ACC112 (cell line): ENCODE results near the gene TMEM37.
"Not testable (repeated sequence)": the region's sequence is repeated elsewhere in the genome, so short reads cannot be mapped to it uniquely, and the experiment has no call there.

Source experiments
- H2AFZ ChIP-seq: fragments of 200-600 bp; sonication (generic); one replicate; pipeline ENCODE4 v1.6.0; 2017; ENCODE audit warnings: antibody characterized with exemption, low read length; ENCODE audit not compliant: unreplicated experiment
- H3K27ac ChIP-seq: fragments of 200-600 bp; sonication (generic); 2 replicates; pipeline ENCODE4 v1.5.1; 2014; ENCODE audit warnings: low read depth, mild to moderate bottlenecking, antibody characterized with exemption, low read length, moderate library complexity
- H3K27me3 ChIP-seq: fragments of 200-600 bp; sonication (generic); 2 replicates; pipeline ENCODE4 v1.6.1; 2014; ENCODE audit warnings: mild to moderate bottlenecking, antibody characterized with exemption, low read length, moderate library complexity, mixed read lengths; ENCODE audit not compliant: insufficient read depth
- H3K36me3 ChIP-seq: fragments of 200-600 bp; sonication (generic); 2 replicates; pipeline ENCODE4 v1.6.1; 2016; ENCODE audit warnings: mild to moderate bottlenecking, antibody characterized with exemption, low read length, moderate library complexity, mixed read lengths; ENCODE audit not compliant: insufficient read depth
- H3K4me1 ChIP-seq: fragments of 200-600 bp; sonication (generic); one replicate; pipeline ENCODE4 v1.6.1; 2016; ENCODE audit warnings: low read length, mixed read lengths; ENCODE audit not compliant: insufficient read depth, unreplicated experiment, control insufficient read depth
- H3K4me3 ChIP-seq: fragments of 200-600 bp; sonication (generic); 2 replicates; pipeline ENCODE4 v1.5.1; 2014; ENCODE audit warnings: mild to moderate bottlenecking, low read depth, low read length
- H3K79me2 ChIP-seq: fragments of 200-600 bp; sonication (generic); one replicate; pipeline ENCODE4 v1.6.0; 2016; ENCODE audit warnings: low read length; ENCODE audit not compliant: control insufficient read depth, unreplicated experiment, insufficient read depth

The TMEM37 gene

GRCh38 chr2:119402645-119403560, 28.8 kb upstream of the TMEM37 start:
- Histone ChIP-seq H2AFZ (no peak overlapping the region), H3K27me3 (no peaks in the 10 kb centered on the region; the same call in 1 of the 2 replicates), H3K36me3 (no peaks in the 10 kb centered on the region), H3K27ac (no peak overlapping the region), H3K79me2 (no peaks in the 10 kb centered on the region), H3K4me3 (no peak overlapping the region), H3K4me1 (peaks cover 10% of the 10 kb centered on the region)

- not testable (repeated sequence) for H3K36me3 ChIP-seq, H3K4me3 ChIP-seq, H3K27me3 ChIP-seq, H3K79me2 ChIP-seq, H2AFZ ChIP-seq, H3K27ac ChIP-seq
- peaks cover 10% of the 10 kb centered on the region for H3K4me1 ChIP-seq
Observed at GRCh38 chr2:119403618-119404017, 28.0 kb upstream of the TMEM37 start.

GRCh38 chr2:119405151-119405550, 26.5 kb upstream of the TMEM37 start:
- Histone ChIP-seq H3K36me3 (no peaks in the 10 kb centered on the region), H2AFZ (no peak overlapping the region), H3K27me3 (no peaks in the 10 kb centered on the region; the same call in 1 of the 2 replicates), H3K4me3 (no peak overlapping the region), H3K27ac (no peak overlapping the region), H3K4me1 (peaks cover 10% of the 10 kb centered on the region), H3K79me2 (no peaks in the 10 kb centered on the region)

GRCh38 chr2:119407430-119408220, 24.0 kb upstream of the TMEM37 start:
- H2AFZ ChIP-seq: no peak overlapping the region
- no peaks in the 10 kb centered on the region for H3K79me2 ChIP-seq
- H3K27ac ChIP-seq: no peak overlapping the region
- peaks cover 7% of the 10 kb centered on the region for H3K4me1 ChIP-seq
- peaks cover 7% of the 10 kb centered on the region; the same call in 1 of the 2 replicates for H3K27me3 ChIP-seq
- no peak overlapping the region for H3K4me3 ChIP-seq
- no peaks in the 10 kb centered on the region for H3K36me3 ChIP-seq

GRCh38 chr2:119408221-119408619, 23.4 kb upstream of the TMEM37 start:
- peaks cover under 1% of the 10 kb centered on the region for H3K4me1 ChIP-seq
- no peaks in the 10 kb centered on the region for H3K79me2 ChIP-seq
- no peak overlapping the region for H3K4me3 ChIP-seq
- H3K27ac ChIP-seq: no peak overlapping the region
- peaks cover 7% of the 10 kb centered on the region; the same call in 1 of the 2 replicates for H3K27me3 ChIP-seq
- no peaks in the 10 kb centered on the region for H3K36me3 ChIP-seq
- no peak overlapping the region for H2AFZ ChIP-seq

GRCh38 chr2:119409506-119409905, 22.1 kb upstream of the TMEM37 start:
- no peaks in the 10 kb centered on the region for H3K79me2 ChIP-seq
- no peak overlapping the region for H2AFZ ChIP-seq
- H3K27ac ChIP-seq: no peak overlapping the region
- H3K4me3 ChIP-seq: no peak overlapping the region
- H3K36me3 ChIP-seq: no peaks in the 10 kb centered on the region
- H3K4me1 ChIP-seq: no peaks in the 10 kb centered on the region
- H3K27me3 ChIP-seq: peaks cover 7% of the 10 kb centered on the region; the same call in 1 of the 2 replicates

GRCh38 chr2:119414894-119415293, 16.8 kb upstream of the TMEM37 start:
- no peaks in the 10 kb centered on the region for H3K36me3 ChIP-seq
- no peak overlapping the region for H3K4me3 ChIP-seq
- H3K27ac ChIP-seq: no peak overlapping the region
- H3K27me3 ChIP-seq: peaks cover 19% of the 10 kb centered on the region
- H3K4me1 ChIP-seq: peaks cover 9% of the 10 kb centered on the region
- no peaks in the 10 kb centered on the region for H3K79me2 ChIP-seq
- no peak overlapping the region for H2AFZ ChIP-seq

GRCh38 chr2:119415630-119416029, 16.0 kb upstream of the TMEM37 start:
- peaks cover 27% of the 10 kb centered on the region for H3K27me3 ChIP-seq
- H3K4me3 ChIP-seq: no peak overlapping the region
- no peak overlapping the region for H2AFZ ChIP-seq
- H3K79me2 ChIP-seq: no peaks in the 10 kb centered on the region
- H3K4me1 ChIP-seq: peaks cover 9% of the 10 kb centered on the region
- no peak overlapping the region for H3K27ac ChIP-seq
- no peaks in the 10 kb centered on the region for H3K36me3 ChIP-seq

- H2AFZ ChIP-seq: no peak overlapping the region
- H3K36me3 ChIP-seq: no peaks in the 10 kb centered on the region
- H3K4me1 ChIP-seq: peaks cover 9% of the 10 kb centered on the region
- no peaks in the 10 kb centered on the region for H3K79me2 ChIP-seq
- peaks cover 30% of the 10 kb centered on the region for H3K27me3 ChIP-seq
- H3K4me3 ChIP-seq: no peak overlapping the region
- H3K27ac ChIP-seq: no peak overlapping the region
Observed at GRCh38 chr2:119416299-119416923, 15.2 kb upstream of the TMEM37 start.

- H3K79me2 ChIP-seq: no peaks in the 10 kb centered on the region
- H3K4me1 ChIP-seq: peaks cover 9% of the 10 kb centered on the region
- no peak overlapping the region for H3K27ac ChIP-seq
- H3K36me3 ChIP-seq: no peaks in the 10 kb centered on the region
- no peak overlapping the region for H2AFZ ChIP-seq
- no peak overlapping the region for H3K4me3 ChIP-seq
- peaks cover 42% of the 10 kb centered on the region for H3K27me3 ChIP-seq
Observed at GRCh38 chr2:119417908-119418307, 13.7 kb upstream of the TMEM37 start.
